Right kidney (tissue), 1 donor: Measurements from ENCODE around the gene ARHGEF4.

ENCODE experiments used
- DNase-seq: peaks from one replicate; pipeline ENCODE4 v3.0.0-alpha.2; 2016

The ARHGEF4 gene

DNA sequence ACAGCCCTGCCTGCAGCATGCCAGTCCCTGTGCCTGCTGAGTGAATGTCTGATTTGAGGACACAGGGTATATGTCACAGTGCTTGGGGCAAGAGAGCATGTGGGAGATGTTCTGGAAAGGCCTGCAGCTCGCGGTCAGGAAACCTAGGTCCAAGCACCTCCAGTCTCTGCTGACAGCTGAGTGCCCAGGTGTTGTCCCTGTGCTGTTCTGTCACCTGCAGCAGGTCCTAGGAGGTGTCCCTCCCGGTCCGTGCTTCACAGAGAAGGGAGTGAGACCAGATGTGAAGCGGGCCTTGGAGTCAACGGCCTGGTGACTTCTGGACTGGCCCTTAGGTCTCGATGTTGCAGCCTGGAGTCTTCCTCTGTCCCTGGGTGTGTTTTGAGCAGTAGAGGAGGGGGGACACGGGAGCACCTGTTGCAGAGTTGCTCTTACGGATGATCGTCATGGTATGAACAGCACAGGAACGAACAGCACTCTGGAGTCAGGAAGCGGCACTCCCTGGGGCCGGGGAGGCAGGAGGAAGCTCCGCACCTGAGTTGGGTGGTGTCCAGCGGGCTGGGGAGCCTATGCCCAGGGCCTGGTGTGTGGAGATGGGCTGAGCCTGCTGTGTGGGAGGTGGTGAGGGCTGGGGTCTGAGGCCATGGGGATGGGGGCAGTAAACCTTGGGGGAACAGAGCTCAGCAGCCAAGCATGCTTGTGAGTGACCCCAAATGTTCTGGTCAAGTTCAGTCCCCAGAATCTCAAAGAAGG is 21.6 kb upstream of the ARHGEF4 start:
- DNase-seq: no peak

DNA sequence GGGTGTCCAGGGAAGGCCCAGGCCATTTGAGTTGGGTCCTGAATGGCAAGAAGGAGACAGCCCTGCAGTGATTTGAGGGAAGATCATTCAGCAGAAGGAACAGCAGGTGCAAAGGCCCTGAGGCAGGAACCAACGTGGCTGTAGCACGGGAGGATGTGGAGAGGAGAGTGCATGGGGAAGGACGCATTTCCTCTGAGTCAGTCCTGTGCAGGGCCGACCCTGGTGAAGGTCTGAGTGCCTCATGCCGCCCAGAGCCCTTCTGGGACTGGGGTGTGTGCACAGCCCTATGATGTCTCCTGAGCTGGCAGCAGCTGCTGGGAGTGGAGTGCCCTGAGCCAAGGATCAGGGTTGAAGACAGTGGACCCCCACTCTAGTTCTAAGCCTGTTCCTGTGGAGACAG is 17.9 kb upstream of the ARHGEF4 start:
- DNase-seq: no peak

DNA sequence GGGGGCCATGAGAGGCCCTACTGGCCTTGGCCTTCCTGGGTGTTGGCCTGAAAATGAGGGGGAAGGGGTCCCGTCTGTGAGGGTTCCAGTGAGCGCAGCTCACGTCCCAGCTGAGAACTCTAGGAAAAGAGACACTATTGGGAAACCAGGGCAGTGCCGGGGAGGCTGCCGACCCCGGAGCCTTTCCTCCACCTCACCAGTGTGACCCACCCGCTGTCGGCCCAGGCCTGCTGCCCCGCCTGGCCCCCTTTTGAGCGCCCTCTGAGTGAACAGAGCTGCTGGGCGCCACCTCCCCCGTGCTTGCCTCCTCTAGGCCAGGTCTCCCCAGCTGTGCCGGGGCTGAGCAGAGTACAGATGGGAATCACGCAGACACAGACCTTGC is 17.5 kb upstream of the ARHGEF4 start:
- no peak for DNase-seq

DNA sequence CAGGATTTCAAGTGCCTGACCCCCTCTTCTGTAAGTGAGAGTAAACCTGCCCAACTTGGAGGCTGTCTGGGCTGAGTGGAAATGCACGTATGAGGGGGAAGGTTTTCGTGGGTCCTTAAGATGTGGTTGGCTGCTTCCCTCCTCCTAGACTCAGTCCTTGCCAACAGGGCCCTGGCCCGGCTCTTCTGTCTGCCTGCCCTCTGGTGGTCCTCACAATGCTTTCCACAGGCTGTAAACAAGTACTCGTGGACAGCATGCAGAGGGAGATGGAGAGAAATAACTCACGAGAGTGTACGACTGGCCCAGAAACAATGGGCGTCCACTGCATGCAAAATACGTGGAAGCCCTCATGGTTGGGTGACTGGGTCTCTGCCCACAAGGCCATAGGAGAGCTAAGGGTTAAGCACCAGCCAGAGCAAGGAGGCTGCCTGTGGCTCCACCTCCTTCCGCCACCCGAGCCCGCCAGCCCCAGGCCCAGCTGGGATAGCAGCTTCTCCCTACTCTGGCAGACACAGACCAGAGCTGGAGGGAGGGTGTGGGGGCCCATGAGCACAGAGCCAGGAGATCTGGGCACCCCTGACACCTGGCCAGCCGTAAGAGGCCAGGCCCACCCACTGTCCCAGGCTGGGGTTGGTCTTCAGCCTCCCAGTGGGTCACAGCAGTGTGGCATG is 17.0 kb upstream of the ARHGEF4 start:
- DNase-seq: peak; percentile 62

- no peak for DNase-seq
Measured at GRCh38 chr2:130820279-130820861, 16.3 kb upstream of the ARHGEF4 start.

DNA sequence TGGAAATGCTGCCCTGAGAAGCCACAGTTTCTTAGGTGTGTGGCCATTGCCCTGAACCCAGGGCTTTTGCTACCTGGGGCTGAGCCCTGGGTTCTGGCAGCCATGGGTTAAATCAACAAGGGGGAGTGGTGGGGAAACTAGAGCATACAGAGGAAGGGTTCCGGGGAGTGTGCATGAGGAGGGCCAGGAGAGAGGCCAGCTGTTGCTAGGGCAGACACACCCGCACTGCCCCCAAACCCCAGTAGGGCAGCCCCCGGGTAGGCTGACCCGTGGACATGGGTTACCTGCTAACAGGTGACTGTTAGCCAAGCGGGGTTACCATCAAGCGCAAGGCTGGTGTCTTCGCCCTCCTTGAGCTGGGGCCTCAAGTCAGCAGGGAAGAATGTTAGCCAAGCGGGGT is 14.8 kb upstream of the ARHGEF4 start:
- no peak for DNase-seq

DNA sequence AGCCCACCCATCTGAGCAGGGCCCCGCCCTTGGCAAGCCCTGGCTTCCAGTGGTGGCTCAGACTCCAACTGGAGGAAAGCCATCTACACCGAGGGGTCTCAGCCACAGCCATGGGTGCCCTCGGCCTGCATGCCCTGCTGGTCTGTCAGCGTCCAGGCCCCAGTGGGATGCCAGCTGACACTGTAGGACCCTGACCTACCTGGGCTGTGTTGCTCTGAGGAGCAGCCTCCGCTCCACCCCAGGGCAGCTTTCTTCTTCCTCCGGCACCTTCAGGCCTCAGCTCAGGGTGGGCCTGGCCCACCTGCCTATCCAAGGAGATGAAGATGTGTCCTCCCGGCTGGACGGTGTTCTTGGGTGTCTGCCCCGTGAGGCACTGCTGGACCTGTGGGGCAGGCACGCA is 13.9 kb upstream of the ARHGEF4 start:
- no peak for DNase-seq

DNA sequence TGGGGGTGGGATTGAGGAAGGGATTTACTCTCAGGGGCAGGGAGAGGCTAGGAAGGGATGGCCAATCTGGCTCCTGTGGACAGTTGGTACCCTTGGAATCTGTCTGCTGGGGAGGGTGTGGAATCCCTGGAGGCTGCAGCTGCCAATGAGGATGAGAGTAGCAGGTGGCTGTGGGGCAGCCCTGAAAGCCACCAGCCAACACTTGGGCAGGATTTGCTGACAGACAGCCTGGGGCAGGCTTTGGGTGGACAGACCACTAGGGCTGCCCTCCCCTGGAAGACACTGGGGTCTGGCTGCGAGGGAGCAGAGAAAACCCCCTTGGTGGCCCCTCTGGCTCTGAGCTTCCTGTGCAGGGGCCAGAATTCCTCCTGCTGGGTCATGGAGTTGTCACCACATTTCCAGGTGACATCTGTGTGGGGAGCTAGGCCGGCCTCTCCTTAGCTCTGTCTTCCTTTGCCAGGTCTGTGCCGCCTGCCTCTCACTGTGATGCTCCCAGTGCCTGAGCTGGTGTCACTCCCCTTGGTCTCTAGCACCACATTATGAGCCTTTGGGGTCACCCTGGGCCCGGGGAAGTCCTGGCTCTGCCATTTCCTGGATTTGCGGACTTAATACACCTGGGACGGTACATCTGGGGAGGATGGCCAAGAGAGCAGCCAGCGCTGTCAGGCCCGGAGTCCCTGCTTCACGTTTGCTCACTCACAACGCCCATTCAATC is 13.4 kb upstream of the ARHGEF4 start:
- DNase-seq: no peak

DNA sequence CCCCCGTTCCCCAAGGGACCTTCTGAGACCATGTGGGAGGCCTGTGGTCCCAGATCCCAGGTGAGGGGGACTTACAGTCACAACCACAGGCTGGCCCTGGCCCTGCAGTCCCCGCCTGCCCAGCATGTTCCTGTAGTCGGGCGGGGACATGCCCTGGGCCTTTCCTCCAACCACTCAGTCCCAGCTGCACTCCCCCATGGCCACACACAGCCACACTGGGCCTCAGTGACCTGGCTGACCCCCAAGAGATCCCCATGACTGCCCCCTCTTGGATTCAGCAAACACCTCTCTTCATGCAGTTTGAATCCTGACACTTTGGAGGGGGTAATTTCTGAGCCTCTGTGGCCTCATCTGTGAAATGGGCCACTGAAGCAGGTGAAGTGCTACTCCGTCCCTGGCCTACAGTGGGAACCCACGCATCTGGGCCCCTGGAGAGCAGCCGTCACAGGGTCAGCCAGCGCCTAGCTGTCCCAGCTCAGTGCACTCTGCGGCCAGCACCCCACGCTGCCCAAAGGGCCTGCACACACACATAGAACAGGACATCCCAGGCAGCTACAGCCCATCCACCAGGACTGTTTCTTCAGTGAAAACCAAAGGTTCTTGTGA is 12.7 kb upstream of the ARHGEF4 start:
- DNase-seq: no peak

DNA sequence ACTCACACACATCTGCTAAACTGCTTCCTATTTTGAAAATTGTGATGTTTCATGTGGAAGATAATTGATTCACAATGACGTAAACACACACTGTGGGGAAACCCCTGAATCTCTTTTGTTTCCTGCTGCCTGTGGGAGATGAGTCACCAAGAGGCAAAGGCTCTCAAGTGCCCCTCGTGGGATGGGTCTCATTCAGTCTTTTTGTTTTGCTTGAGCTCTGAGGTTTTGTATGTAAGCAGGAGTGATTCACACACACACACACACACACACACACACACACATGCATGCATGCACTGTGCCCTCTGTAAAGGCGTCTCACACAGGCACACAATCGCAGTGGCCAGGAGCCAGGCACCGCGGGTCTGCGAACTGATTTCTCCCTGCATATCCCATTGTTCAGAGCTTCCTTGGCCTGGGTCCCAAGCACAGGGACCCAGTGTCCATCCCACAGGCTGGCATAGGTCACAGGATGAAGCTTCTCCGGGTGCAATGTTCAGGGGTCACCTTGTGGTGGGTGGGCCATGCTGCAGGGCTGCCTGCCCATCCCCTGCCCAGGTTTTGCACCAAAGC is 12.1 kb upstream of the ARHGEF4 start:
- no peak for DNase-seq

GRCh38 chr2:130825231-130825965 is 11.3 kb upstream of the ARHGEF4 start:
- no peak for DNase-seq

- no peak for DNase-seq
Measured at GRCh38 chr2:130825966-130826253, 10.8 kb upstream of the ARHGEF4 start.

GRCh38 chr2:130826419-130826818 is 10.3 kb upstream of the ARHGEF4 start:
- no peak for DNase-seq

- DNase-seq: no peak
Measured at GRCh38 chr2:130826821-130827501, 9.8 kb upstream of the ARHGEF4 start.

DNA sequence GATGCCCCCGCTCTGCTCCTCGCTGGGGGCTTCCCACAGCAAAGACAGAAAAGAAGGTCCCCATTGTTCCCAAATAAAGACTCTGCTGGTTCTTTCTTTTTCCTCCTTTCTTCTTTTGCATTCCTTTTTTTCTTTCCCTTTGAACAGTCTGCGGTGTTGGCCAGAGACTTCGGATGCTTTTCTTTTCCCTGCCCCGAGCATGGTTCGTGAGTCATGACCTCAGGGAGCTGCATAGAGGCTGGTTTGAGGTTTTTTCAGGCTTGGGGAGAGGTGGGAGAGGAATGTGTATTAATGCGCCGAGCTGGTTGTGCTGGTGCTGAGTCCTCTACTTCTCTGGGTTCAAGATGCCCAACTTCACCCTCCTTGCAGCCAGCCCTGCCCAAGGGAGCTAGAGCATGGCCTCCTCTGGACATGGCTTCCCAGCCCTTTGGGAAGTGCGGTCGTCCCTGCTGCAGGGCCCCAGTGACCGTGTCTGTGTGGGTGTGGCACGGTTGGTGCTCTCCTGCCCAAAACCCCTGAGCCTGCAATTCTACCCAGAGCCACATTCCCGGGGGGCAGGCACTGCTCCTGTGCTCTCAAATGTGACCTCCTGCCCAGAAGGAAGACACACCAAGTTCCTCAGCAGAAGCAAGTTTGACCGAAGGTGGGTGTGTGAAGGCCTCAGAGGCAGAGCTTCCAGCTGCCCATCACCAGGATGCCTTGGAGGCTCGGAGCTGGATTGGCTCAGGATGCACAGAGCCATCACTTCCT is 9.0 kb upstream of the ARHGEF4 start:
- no peak for DNase-seq

DNA sequence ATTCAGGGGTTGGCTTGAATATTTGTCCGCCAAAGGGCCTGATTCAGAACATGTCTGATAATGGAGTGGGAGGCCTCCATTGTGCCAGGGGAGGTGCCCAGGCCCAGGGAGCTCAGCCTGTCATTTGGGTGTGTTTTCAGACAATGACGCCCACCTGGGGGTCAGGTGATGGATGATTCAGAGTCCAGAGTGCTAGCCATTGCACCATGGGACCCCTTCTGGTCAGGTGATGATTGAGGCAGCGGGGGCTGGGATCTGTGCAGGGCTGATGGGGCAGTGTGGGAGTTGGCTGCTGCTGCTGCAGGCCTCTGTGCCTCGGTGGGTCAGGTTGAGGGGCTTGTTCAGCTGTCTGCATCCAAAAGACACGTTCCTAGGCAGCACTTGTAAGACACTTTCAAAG is 8.3 kb upstream of the ARHGEF4 start:
- DNase-seq: no peak

DNA sequence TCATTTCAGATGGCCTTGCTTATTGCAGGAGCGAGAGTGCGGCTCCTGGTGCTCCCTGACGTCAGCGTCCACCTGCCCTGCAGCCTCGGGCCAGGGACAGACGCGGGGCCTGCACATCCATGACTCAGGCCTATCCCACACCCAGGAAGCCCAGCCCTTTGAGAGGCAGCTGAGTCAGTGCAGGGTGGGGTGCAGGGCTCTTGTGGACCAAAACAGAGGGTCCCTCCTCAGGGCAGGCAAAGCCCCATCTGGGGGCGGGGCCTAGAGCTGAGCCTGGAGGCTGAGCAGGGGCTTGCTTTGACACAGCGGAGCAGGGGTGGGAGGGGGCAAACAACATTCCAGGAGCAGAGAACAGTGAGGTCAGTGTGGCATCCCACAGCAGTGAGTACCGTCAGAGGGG is 7.7 kb upstream of the ARHGEF4 start:
- DNase-seq: no peak

GRCh38 chr2:130830538-130830937 is 6.2 kb upstream of the ARHGEF4 start:
- DNase-seq: no peak

DNA sequence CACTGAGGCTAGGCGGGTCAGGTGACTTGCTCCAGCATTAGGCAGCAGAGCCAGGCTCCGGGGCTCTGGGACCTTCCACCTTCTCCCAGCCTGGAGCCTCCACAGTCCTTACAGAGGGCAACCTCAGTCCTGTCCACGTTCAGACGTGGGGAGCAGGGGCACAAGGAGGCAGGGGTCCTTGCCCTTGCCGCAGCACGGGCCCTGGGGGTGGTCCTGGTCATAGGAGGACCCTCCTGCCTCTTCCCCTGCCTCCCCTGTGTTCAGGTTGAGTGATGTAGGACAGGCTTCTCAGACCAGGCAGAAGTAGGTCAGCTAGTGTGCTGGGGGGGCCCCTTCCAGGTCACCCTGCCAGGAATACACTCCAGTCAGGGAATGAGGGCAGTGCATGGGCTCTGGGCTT is 5.4 kb upstream of the ARHGEF4 start:
- DNase-seq: no peak

- no peak for DNase-seq
Measured at GRCh38 chr2:130832296-130832940, 4.3 kb upstream of the ARHGEF4 start.
